GM23338 (cell line): ENCODE measurements around the gene HOXD9.

ENCODE experiments used
- CREB1 ChIP-seq: fragments of 250-450 bp; sonication (Bioruptor Pico); IDR thresholded peaks from 2 replicates; pipeline ENCODE4 v1.5.0; 2020; ENCODE audit warnings: low read depth, mild to moderate bottlenecking, moderate library complexity
- CTCF ChIP-seq, 2 experiments: fragments of 200-600 bp in 1 of 2; sonication (generic) in 1 of 2; conservative IDR thresholded peaks; 2 replicates each; pipeline versions ENCODE4 v1.5.1 to v1.6.1; 2016 to 2017; ENCODE audit warnings: antibody characterized with exemption in 2 of 2, low read depth in 2 of 2, mild to moderate bottlenecking in 2 of 2, moderate library complexity in 1 of 2
- ETS1 ChIP-seq: IDR thresholded peaks from 2 replicates; pipeline ENCODE4 v1.6.1; 2016; ENCODE audit warnings: antibody characterized with exemption
- EZH2 ChIP-seq: fragments of 200-600 bp; sonication (generic); IDR thresholded peaks from one replicate; pipeline ENCODE4 v1.8.0; 2017; ENCODE audit warnings: antibody characterized with exemption, mild to moderate bottlenecking, low read depth; ENCODE audit not compliant: unreplicated experiment
- EZH2phosphoT487 ChIP-seq: fragments of 200-600 bp; sonication (generic); IDR thresholded peaks from one replicate; pipeline ENCODE4 v1.8.1; 2018; ENCODE audit warnings: antibody characterized with exemption; ENCODE audit not compliant: unreplicated experiment
- JUNB ChIP-seq: IDR thresholded peaks from one replicate; pipeline ENCODE4 v1.6.1; 2016; ENCODE audit warnings: antibody characterized with exemption; ENCODE audit not compliant: unreplicated experiment
- POLR2AphosphoS5 ChIP-seq: IDR thresholded peaks from 2 replicates; pipeline ENCODE4 v1.6.1; 2016; ENCODE audit warnings: antibody characterized with exemption, low read depth
- STAT1 ChIP-seq: IDR thresholded peaks from one replicate; pipeline ENCODE4 v1.6.1; 2016; ENCODE audit warnings: antibody characterized with exemption; ENCODE audit not compliant: unreplicated experiment
- ZNF331 ChIP-seq: fragments of 250-450 bp; sonication (Bioruptor Pico); IDR thresholded peaks from 2 replicates; pipeline ENCODE4 v1.5.0; 2020; ENCODE audit warnings: low read depth, mild to moderate bottlenecking, moderate library complexity
- ZNF462 ChIP-seq: fragments of 250-450 bp; sonication (Bioruptor Pico); IDR thresholded peaks from 2 replicates; pipeline ENCODE4 v1.5.0; 2020; ENCODE audit warnings: mild to moderate bottlenecking, moderate library complexity

- no peak for TF ChIP-seq CTCF (conservative IDR thresholded peaks at IDR 0.05; ENCODE audit: low read depth in 2 of 2)
- TF ChIP-seq ETS1, result no peak
- TF ChIP-seq ZNF331 (CRISPR knock-in tag), result no peak
- peak; percentile 96 for TF ChIP-seq EZH2
- TF ChIP-seq EZH2phosphoT487, result peak; percentile 16
- no peak for TF ChIP-seq STAT1
- TF ChIP-seq POLR2AphosphoS5, result no peak
- TF ChIP-seq ZNF462 (CRISPR knock-in tag), result no peak
- no peak for TF ChIP-seq CREB1 (CRISPR knock-in tag)
- TF ChIP-seq JUNB, result no peak
These were observed 38.7 kb downstream of the HOXD9 start for GRCh38 chr2:176160986-176161824.
